MCF 10A (cell line): ENCODE results near the gene GRWD1. TPM values are rescaled to one million over a fixed set of nuclear protein-coding genes. Genes with fewer than 3 reads are reported as not detected.

Source experiments
- BruUV-seq: library from RNA; stranded (reverse); fragments of 400-500 nt; replicated peaks from 2 replicates; lab custom pipeline; 2021; lab: Mats Ljungman, UMichigan
- CTCF ChIA-PET: fragments of 300-600 bp; sonication (Branson Sonifier 250); formaldehyde crosslinking; extraction: SDS; loops from one replicate; lab custom pipeline; 2021; ENCODE audit warnings: antibody characterized with exemption, inconsistent platforms; lab: Yijun Ruan, JAX
- POLR2A ChIA-PET: fragments of 300-600, 350-650 bp; sonication (Branson Sonifier 250); formaldehyde crosslinking; extraction: SDS; loops from one replicate; lab custom pipeline; 2020; ENCODE audit warnings: antibody characterized with exemption, inconsistent platforms; lab: Yijun Ruan, JAX
- DNase-seq: peaks from one replicate; pipeline ENCODE4 v3.0.0-alpha.2; 2018; ENCODE audit not compliant: unreplicated experiment
- H3K27ac Mint-ChIP-seq: one replicate; pipeline ENCODE4 v1.8.0; 2022; ENCODE audit warnings: mild to moderate bottlenecking, low read depth, mixed read lengths; ENCODE audit not compliant: unreplicated experiment
- H3K27me3 Mint-ChIP-seq: one replicate; pipeline ENCODE4 v1.8.0; 2022; ENCODE audit warnings: mixed read lengths; ENCODE audit not compliant: insufficient read depth, unreplicated experiment
- H3K36me3 Mint-ChIP-seq: one replicate; pipeline ENCODE4 v1.8.0; 2022; ENCODE audit warnings: mild to moderate bottlenecking, moderate library complexity, mixed read lengths; ENCODE audit not compliant: insufficient read depth, unreplicated experiment
- H3K4me1 Mint-ChIP-seq: one replicate; pipeline ENCODE4 v1.8.0; 2022; ENCODE audit warnings: mixed read lengths; ENCODE audit not compliant: insufficient read depth, unreplicated experiment
- H3K4me3 Mint-ChIP-seq: one replicate; pipeline ENCODE4 v1.8.0; 2022; ENCODE audit warnings: mild to moderate bottlenecking, moderate library complexity, mixed read lengths; ENCODE audit not compliant: unreplicated experiment
- H3K9me3 Mint-ChIP-seq: one replicate; pipeline ENCODE4 v1.8.0; 2022; ENCODE audit warnings: mixed read lengths; ENCODE audit not compliant: unreplicated experiment
- intact Hi-C: fragments of 100-400 bp; cut with micrococcal nuclease; formaldehyde crosslinking; loops from 2 replicates; pipeline ENCODE4 v1.14.1; 2022
- total RNA-seq: library from RNA; stranded (reverse); gene quantifications from 2 replicates; pipeline ENCODE4 v1.2.3, GENCODE V29; 2022
- TF ChIP-seq, protein P1 (sequence below): fragments of 200-600 bp; IDR thresholded peaks from one replicate; pipeline ENCODE4 v1.8.0; 2022; ENCODE audit warnings: antibody characterized with exemption, mild to moderate bottlenecking; ENCODE audit not compliant: unreplicated experiment

The GRWD1 gene
- total RNA-seq, 1 experiment from 2014 or later: 55.8 TPM

DNA sequence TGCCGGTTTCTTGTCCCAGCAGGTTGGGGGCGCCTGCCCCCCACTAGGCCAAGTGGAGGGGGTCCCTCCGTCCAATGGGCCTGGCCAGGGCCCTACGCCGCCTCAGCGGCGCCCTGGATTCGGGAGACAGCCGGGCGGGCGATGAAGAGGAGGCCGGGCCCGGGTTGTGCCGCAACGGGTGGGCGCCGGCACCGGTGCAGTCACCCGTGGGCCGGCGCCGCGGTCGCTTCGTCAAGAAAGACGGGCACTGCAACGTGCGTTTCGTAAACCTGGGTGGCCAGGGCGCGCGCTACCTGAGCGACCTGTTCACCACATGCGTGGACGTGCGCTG, 15.8 kb downstream of the GRWD1 start:
- POLR2A ChIA-PET: interaction anchor here (0.6 kb wide), 1 partner anchor 10 kb away, joined by 3 read pairs; no protein-coding TSS in a partner anchor
- CTCF ChIA-PET: interaction anchor here (1.1 kb wide), 1 partner anchor 192 kb away, joined by 4 read pairs; no protein-coding TSS in a partner anchor
- Mint-ChIP-seq H3K4me3 (no peak overlapping the region), H3K36me3 (peaks cover 68% of the 10 kb centered on the region), H3K4me1 (peaks cover 3% of the 10 kb centered on the region), H3K27ac (no peak overlapping the region), H3K27me3 (no peaks in the 10 kb centered on the region), H3K9me3 (no peaks in the 10 kb centered on the region)
- TF ChIP-seq, protein P1, sequence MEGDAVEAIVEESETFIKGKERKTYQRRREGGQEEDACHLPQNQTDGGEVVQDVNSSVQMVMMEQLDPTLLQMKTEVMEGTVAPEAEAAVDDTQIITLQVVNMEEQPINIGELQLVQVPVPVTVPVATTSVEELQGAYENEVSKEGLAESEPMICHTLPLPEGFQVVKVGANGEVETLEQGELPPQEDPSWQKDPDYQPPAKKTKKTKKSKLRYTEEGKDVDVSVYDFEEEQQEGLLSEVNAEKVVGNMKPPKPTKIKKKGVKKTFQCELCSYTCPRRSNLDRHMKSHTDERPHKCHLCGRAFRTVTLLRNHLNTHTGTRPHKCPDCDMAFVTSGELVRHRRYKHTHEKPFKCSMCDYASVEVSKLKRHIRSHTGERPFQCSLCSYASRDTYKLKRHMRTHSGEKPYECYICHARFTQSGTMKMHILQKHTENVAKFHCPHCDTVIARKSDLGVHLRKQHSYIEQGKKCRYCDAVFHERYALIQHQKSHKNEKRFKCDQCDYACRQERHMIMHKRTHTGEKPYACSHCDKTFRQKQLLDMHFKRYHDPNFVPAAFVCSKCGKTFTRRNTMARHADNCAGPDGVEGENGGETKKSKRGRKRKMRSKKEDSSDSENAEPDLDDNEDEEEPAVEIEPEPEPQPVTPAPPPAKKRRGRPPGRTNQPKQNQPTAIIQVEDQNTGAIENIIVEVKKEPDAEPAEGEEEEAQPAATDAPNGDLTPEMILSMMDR: no peak
- no TSS peak for BruUV-seq
- DNase-seq: no peak
- intact Hi-C loops: no loop called here

DNA sequence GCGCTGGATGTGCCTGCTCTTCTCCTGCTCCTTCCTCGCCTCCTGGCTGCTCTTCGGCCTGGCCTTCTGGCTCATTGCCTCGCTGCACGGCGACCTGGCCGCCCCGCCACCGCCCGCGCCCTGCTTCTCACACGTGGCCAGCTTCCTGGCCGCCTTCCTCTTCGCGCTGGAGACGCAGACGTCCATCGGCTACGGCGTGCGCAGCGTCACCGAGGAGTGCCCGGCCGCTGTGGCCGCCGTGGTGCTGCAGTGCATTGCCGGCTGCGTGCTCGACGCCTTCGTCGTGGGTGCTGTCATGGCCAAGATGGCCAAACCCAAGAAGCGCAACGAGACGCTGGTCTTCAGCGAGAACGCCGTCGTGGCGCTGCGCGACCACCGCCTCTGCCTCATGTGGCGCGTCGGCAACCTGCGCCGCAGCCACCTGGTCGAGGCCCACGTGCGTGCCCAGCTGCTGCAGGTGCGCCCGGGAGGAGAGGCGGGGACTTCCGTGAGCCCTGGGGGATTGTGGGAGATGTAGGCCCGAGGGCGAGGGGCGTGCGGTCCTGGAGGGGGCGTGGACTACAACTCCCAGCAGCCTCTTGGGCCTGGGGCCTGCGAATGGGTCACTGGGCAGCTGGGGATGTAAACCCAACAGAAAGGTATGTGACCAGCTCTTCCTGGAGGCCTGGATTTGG, 16.3 kb downstream of the GRWD1 start:
- TF ChIP-seq, protein P1: no peak
- intact Hi-C loops: no loop called here
- POLR2A ChIA-PET: no interaction called here
- CTCF ChIA-PET: interaction anchor here (0.6 to 1.1 kb wide), 2 partner anchors 127 to 193 kb away, joined by 4 read pairs; no protein-coding TSS in a partner anchor
- Mint-ChIP-seq H3K27ac (no peak overlapping the region), H3K36me3 (peaks cover 63% of the 10 kb centered on the region), H3K4me1 (peaks cover 6% of the 10 kb centered on the region), H3K9me3 (no peaks in the 10 kb centered on the region), H3K4me3 (no peak overlapping the region), H3K27me3 (no peaks in the 10 kb centered on the region)
- BruUV-seq: no TSS peak
- no peak for DNase-seq

DNA sequence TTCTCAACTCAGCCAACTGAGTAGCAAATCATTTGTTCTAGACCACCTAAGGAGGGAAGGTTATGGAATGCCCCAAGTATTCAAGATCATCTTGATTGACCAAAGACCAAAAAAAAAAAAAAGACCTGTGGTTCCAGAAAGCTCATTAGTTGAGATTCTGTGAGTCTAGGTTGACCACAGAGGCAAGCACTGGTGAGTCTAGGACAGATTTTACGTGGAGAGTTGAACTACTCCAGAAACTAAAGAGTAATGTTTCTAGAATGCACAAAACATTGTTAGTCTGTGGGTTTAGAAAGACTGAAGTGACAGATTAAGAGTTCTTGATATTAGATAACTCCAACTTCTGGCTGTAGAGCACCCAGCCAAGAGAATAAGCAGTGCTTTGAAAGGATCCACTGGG, 19.4 kb downstream of the GRWD1 start:
- POLR2A ChIA-PET: no interaction called here
- peaks cover 6% of the 10 kb centered on the region for H3K4me1 Mint-ChIP-seq
- peaks cover 42% of the 10 kb centered on the region for H3K36me3 Mint-ChIP-seq
- CTCF ChIA-PET: no interaction called here
- intact Hi-C loops: no loop called here
- TF ChIP-seq, protein P1: no peak
- H3K27me3 Mint-ChIP-seq: no peaks in the 10 kb centered on the region
- DNase-seq: no peak
- H3K27ac Mint-ChIP-seq: peak overlapping the region; percentile 37
- H3K9me3 Mint-ChIP-seq: no peaks in the 10 kb centered on the region
- no peak overlapping the region for H3K4me3 Mint-ChIP-seq
- no TSS peak for BruUV-seq

DNA sequence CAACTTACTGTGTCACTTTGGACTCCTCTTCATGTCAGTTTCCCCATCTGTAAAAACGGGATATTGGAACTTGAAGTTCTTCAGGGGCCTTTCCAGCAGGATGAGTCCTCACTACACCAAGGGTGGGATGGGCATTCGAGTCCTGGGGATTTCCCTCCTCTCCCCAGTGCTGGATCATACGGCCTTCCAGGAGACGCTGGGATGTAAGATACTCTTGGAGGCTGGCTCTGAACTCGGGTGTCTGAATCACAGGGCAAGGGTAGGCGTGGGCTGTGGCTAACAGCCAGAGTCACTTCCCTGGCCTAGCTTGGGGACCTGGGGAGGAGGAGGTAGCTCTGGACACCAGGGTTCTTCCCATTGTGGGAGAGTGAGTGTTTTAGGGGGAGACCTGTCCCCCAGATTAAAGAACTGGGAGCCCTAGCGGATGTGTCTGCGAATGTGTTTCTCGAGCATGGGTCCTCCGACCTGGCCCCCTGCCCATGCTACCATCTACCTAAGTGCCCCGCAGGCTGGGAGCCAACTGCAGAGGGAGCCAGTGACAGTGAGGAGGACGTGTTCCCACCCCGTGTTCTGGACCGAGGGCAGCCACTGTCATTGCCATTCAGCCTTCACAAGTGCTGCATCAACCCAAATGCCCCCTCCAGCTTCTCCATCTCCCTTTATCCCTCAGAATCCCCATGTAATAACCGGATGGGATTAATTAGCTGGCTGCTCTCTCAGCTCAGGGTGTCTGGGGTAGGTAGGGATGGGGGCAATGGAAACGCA, 21.0 kb downstream of the GRWD1 start:
- POLR2A ChIA-PET: interaction anchor here (1.3 to 1.6 kb wide), 2 partner anchors 9 to 21 kb away, joined by 5 to 7 read pairs; no protein-coding TSS in a partner anchor

More for the DNA sequence above, 21.0 kb downstream of the GRWD1 start:
- intact Hi-C loops: no loop called here
- TF ChIP-seq, protein P1: no peak
- Mint-ChIP-seq H3K27me3 (no peaks in the 10 kb centered on the region), H3K9me3 (no peaks in the 10 kb centered on the region), H3K4me3 (no peak overlapping the region), H3K36me3 (peaks cover 40% of the 10 kb centered on the region), H3K4me1 (peaks cover 12% of the 10 kb centered on the region), H3K27ac (peak overlapping the region; percentile 63)
- BruUV-seq: no TSS peak
- CTCF ChIA-PET: interaction anchor here (1.3 kb wide), 1 partner anchor 19 kb away, joined by 4 read pairs; no protein-coding TSS in a partner anchor
- peak; percentile 48 for DNase-seq
